Sigmoid colon (tissue), 7 donors: ENCODE data around the gene UTP4. TPM values are rescaled to one million over a fixed set of nuclear protein-coding genes. Genes with fewer than 3 reads are reported as not detected.

Experiments used
- DNase-seq: peaks from one replicate; pipeline ENCODE4 v3.0.0-alpha.2; 2019
- H3K27ac ChIP-seq, 4 donors: fragments of 200-600 bp; sonication (generic); one replicate each; pipeline ENCODE4 v1.5.1; 2016 to 2019; ENCODE audit warnings: mild to moderate bottlenecking in 1 of 4
- H3K27me3 ChIP-seq, 3 donors: fragments of 200-600 bp; sonication (generic); one replicate each; pipeline ENCODE4 v1.5.1; 2019; ENCODE audit warnings: mild to moderate bottlenecking in 1 of 3
- H3K36me3 ChIP-seq, 4 donors: fragments of 200-600 bp; sonication (generic); one replicate each; pipeline ENCODE4 v1.5.1; 2016 to 2019
- H3K4me1 ChIP-seq, 4 donors: fragments of 200-600 bp; sonication (generic); one replicate each; pipeline ENCODE4 v1.5.1; 2017 to 2019
- H3K4me3 ChIP-seq, 4 donors: fragments of 200-600 bp; sonication (generic); one replicate each; pipeline ENCODE4 v1.5.1; 2017 to 2019; ENCODE audit warnings: mild to moderate bottlenecking in 2 of 4, moderate library complexity in 1 of 4
- H3K9me3 ChIP-seq, 4 donors: fragments of 200-600 bp in 3 of 4; sonication (generic) in 3 of 4; one replicate each; pipeline versions ENCODE4 v1.5.1 to v1.6.1; 2013 to 2019
- EP300 ChIP-seq, 4 donors: sonication (generic); formaldehyde crosslinking; IDR thresholded peaks; one replicate each; pipeline ENCODE4 v1.6.1; 2017; ENCODE audit warnings: antibody characterized with exemption in 4 of 4
- POLR2A ChIP-seq, 2 donors: fragments of 450-650 bp; IDR thresholded peaks; one replicate each; pipeline ENCODE4 v1.6.1; 2016; ENCODE audit warnings: antibody characterized with exemption in 2 of 2, mild to moderate bottlenecking in 2 of 2, moderate library complexity in 2 of 2
- POLR2AphosphoS5 ChIP-seq, 4 donors: sonication (generic); formaldehyde crosslinking; IDR thresholded peaks; one replicate each; pipeline ENCODE4 v1.6.1; 2017; ENCODE audit warnings: antibody characterized with exemption in 4 of 4
- WGBS, 2 donors: extraction: QIAGEN DNeasy Blood & Tissue Kit; methylation state at CpG; one replicate each; pipeline ENCODE4 v1.1.7; 2013; 5-methylcytosine and 5-hydroxymethylcytosine counted together
- intact Hi-C: fragments of 100-400 bp; cut with DNase I; formaldehyde crosslinking; loops from one replicate; pipeline ENCODE4 v1.15.1; 2023
- polyA plus RNA-seq, 3 donors: library from polyadenylated mRNA; stranded (reverse); fragments of 200-250 nt; gene quantifications; one replicate each; pipeline ENCODE4 v1.2.3, GENCODE V29; 2013
- total RNA-seq, 4 donors: library from RNA; depleted of rRNA; stranded (reverse); fragments of >200 nt; gene quantifications; one replicate each; pipeline ENCODE4 v1.1.0, GENCODE V29; 2016
- TF ChIP-seq, protein P1 (sequence below), 4 experiments: fragments of 450-650 bp in 3 of 4; fragments of 200-600 bp in 1 of 4; IDR thresholded peaks; one replicate each; pipeline ENCODE4 v1.5.1; 2016 to 2019; ENCODE audit warnings: antibody characterized with exemption in 4 of 4, mild to moderate bottlenecking in 3 of 4, moderate library complexity in 2 of 4
- donor health status: healthy with polysubstance abuse.
- donor health status: Bipolar disorder and iron deficiency.
- donor health status: healthy.

UTP4 gene
- total and polyA plus RNA-seq, 7 donors = 9.5 to 37.5 (median 24.6) TPM

DNA sequence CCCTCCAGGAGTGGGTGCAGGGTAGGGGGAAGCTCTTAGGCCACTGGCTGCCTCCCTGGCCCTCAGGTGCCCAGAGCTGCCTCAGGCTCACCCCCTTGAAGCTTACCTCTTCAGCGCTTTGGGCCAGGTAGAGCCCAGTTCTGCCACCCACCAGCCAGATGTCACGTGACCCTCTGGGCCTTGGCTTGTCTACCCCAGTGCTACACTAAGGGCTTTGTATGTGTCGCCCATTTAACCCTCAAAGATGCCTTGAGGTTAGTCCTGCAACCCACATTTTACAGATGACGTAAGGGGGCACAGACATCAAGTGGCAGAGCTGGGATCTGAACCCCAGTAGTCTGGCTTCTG, 23.6 kb upstream of the UTP4 start:
- WGBS, 2 donors = 90 to 94% methylated on average over 4 of the region's 4 CpGs
- Histone ChIP-seq H3K9me3 (no peaks in the 10 kb centered on the region), H3K27me3 (peaks cover 0 to 44% (median 13%) of the 10 kb centered on the region in 3 donors), H3K36me3 (peaks cover 0 to 32% (median 1%) of the 10 kb centered on the region in 4 donors), H3K27ac (no peak overlapping the region), H3K4me3 (no peak overlapping the region), H3K4me1 (peaks cover 0 to 34% (median 30%) of the 10 kb centered on the region in 4 donors)
- intact Hi-C loops = no loop called here
- no peak for TF ChIP-seq EP300 (IDR thresholded peaks at IDR 0.05)
- TF ChIP-seq POLR2A (IDR thresholded peaks at IDR 0.05) = no peak
- TF ChIP-seq POLR2AphosphoS5 (IDR thresholded peaks at IDR 0.05) = no peak
- TF ChIP-seq, protein P1, sequence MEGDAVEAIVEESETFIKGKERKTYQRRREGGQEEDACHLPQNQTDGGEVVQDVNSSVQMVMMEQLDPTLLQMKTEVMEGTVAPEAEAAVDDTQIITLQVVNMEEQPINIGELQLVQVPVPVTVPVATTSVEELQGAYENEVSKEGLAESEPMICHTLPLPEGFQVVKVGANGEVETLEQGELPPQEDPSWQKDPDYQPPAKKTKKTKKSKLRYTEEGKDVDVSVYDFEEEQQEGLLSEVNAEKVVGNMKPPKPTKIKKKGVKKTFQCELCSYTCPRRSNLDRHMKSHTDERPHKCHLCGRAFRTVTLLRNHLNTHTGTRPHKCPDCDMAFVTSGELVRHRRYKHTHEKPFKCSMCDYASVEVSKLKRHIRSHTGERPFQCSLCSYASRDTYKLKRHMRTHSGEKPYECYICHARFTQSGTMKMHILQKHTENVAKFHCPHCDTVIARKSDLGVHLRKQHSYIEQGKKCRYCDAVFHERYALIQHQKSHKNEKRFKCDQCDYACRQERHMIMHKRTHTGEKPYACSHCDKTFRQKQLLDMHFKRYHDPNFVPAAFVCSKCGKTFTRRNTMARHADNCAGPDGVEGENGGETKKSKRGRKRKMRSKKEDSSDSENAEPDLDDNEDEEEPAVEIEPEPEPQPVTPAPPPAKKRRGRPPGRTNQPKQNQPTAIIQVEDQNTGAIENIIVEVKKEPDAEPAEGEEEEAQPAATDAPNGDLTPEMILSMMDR (IDR thresholded peaks at IDR 0.05) = no peak
- DNase-seq = no peak

DNA sequence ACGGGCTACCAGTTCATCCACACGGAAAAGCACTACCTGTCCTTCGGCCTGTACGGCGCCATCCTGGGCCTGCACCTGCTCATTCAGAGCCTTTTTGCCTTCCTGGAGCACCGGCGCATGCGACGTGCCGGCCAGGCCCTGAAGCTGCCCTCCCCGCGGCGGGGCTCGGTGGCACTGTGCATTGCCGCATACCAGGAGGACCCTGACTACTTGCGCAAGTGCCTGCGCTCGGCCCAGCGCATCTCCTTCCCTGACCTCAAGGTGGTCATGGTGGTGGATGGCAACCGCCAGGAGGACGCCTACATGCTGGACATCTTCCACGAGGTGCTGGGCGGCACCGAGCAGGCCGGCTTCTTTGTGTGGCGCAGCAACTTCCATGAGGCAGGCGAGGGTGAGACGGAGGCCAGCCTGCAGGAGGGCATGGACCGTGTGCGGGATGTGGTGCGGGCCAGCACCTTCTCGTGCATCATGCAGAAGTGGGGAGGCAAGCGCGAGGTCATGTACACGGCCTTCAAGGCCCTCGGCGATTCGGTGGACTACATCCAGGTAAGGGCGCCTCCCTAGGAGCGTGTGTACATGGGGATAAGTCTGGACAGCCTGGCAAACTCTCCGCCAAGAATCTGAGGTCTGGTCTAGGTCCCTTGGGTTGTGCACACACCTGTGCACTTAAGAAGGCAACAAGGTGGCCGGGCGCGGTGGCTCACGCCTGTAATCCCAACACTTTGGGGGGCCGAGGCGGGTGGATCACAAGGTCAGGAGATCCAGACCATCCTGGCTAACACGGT, 22.8 kb upstream of the UTP4 start:
- no peak for DNase-seq
- Histone ChIP-seq H3K9me3 (no peaks in the 10 kb centered on the region), H3K4me3 (no peak overlapping the region), H3K4me1 (peaks cover 0 to 34% (median 30%) of the 10 kb centered on the region in 4 donors), H3K36me3 (peaks cover 0 to 40% (median 6%) of the 10 kb centered on the region in 4 donors), H3K27me3 (peaks cover 0 to 44% (median 13%) of the 10 kb centered on the region in 3 donors), H3K27ac (no peak overlapping the region)
- TF ChIP-seq, protein P1 (IDR thresholded peaks at IDR 0.05) = no peak
- no peak for TF ChIP-seq POLR2A (IDR thresholded peaks at IDR 0.05)
- no peak for TF ChIP-seq POLR2AphosphoS5 (IDR thresholded peaks at IDR 0.05)
- TF ChIP-seq EP300 (IDR thresholded peaks at IDR 0.05) = no peak
- WGBS, 2 donors = 95 to 97% methylated on average over 48 of the region's 48 CpGs
- intact Hi-C loops = loop anchor here (10.0 kb wide), 1 partner anchor 405 kb away; no protein-coding TSS in a partner anchor

DNA sequence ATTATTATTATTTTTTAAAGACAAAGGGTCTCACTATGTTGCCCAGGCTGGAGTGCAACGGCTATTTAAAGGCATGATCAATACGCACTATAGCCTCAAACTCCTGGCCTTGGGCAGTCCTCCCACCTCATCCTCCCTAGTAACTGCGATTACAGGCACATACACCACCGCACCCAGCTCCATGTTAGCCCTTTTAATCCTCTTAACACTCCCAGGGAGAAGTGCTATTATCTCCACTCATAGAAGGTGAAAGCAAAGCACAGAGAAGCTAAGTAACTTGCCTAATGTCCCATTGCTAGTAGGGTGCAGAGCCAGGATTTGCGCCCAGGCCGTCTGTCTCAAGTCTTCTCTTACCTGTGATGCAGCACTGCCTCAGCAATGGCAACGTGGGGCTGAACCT, 22.0 kb upstream of the UTP4 start:
- Histone ChIP-seq H3K4me3 (no peak overlapping the region), H3K9me3 (no peaks in the 10 kb centered on the region), H3K27me3 (peaks cover 0 to 39% (median 13%) of the 10 kb centered on the region in 3 donors), H3K36me3 (peaks cover 0 to 47% (median 10%) of the 10 kb centered on the region in 4 donors), H3K27ac (no peak overlapping the region), H3K4me1 (peaks cover 0 to 32% (median 28%) of the 10 kb centered on the region in 4 donors)
- DNase-seq = no peak
- intact Hi-C loops = loop anchor here (10.0 kb wide), 1 partner anchor 406 kb away; no protein-coding TSS in a partner anchor
- 91 to 97% methylated on average over 7 of the region's 7 CpGs for WGBS, 2 donors
- no peak for TF ChIP-seq EP300 (IDR thresholded peaks at IDR 0.05)
- TF ChIP-seq, protein P1 (IDR thresholded peaks at IDR 0.05) = no peak
- no peak for TF ChIP-seq POLR2A (IDR thresholded peaks at IDR 0.05)
- no peak for TF ChIP-seq POLR2AphosphoS5 (IDR thresholded peaks at IDR 0.05)

DNA sequence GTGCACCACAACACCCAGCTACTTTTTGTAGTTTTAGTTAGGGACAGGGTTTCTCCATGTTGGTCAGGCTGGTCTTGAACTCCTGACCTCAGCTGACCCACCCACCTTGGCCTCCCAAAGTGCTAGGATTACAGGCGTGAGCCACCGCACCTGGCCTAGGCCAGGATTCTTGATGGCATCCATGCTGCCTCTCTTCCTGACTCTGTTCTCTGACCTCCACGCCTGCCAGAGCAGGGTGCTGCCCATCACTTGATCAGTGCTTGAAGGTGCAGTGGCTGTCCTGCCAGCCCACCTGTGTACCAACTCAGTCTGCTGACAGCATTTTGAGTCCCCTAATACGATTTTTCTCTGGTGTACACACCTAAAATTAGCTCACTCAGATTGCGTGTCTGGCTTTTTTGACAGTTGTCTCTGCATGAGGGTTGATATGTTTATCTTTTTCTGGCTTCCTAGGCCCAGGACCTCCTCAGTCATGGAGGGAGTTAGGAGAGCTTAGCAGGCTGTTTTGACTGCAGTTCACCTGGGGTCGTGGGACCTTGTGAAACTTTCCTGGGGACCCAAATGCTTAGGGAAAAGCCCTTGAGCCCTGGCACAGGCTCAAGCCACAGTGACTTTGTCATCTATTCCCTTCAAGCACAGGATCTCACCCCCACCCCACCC, 21.1 kb upstream of the UTP4 start:
- no peak overlapping the region for H3K27ac ChIP-seq
- DNase-seq = no peak
- no peak overlapping the region for H3K4me3 ChIP-seq
- H3K4me1 ChIP-seq = peaks cover 0 to 24% (median 22%) of the 10 kb centered on the region in 4 donors
- 89% methylated on average over 6 of the region's 6 CpGs for WGBS, 2 donors
- H3K27me3 ChIP-seq = peaks cover 0 to 33% (median 13%) of the 10 kb centered on the region in 3 donors
- peaks cover 0 to 55% (median 10%) of the 10 kb centered on the region in 4 donors for H3K36me3 ChIP-seq
- intact Hi-C loops = loop anchor here (10.0 kb wide), 1 partner anchor 407 kb away; no protein-coding TSS in a partner anchor
- no peak for TF ChIP-seq POLR2AphosphoS5 (IDR thresholded peaks at IDR 0.05)
- no peak for TF ChIP-seq EP300 (IDR thresholded peaks at IDR 0.05)
- TF ChIP-seq POLR2A (IDR thresholded peaks at IDR 0.05) = no peak
- TF ChIP-seq, protein P1 (IDR thresholded peaks at IDR 0.05) = no peak
- H3K9me3 ChIP-seq = no peaks in the 10 kb centered on the region
